GM19452 (cell line): Measurements from ENCODE around the gene IER3IP1.
"Not testable (repeated sequence)": the region's sequence is repeated elsewhere in the genome, so short reads cannot be mapped to it uniquely, and the experiment has no call there.

Source experiments
- ATAC-seq: cut with Tn5 transposase; IDR thresholded peaks from one replicate; pipeline ENCODE4 v1.9.1; 2021; ENCODE audit not compliant: unreplicated experiment

Gene IER3IP1

DNA sequence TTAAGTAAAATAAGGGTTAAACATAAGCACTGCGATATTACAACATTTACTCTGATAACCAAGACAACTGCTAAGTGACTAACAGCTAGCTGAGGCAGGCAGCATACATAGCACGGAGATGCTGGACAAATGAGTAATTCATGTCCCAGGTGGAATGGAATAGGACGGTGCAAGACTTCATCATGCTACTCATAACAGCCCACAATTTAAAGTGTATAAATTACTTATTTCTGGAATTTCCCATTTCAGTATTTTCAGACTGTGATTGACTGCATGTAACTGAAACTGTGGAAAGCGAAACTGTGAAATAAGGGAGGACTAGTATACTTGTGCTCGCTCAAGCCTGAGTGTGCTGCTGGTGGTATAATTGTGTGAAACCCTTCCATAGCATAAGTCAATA is 12.9 kb downstream of the IER3IP1 start:
- peak; percentile 85 for ATAC-seq

DNA sequence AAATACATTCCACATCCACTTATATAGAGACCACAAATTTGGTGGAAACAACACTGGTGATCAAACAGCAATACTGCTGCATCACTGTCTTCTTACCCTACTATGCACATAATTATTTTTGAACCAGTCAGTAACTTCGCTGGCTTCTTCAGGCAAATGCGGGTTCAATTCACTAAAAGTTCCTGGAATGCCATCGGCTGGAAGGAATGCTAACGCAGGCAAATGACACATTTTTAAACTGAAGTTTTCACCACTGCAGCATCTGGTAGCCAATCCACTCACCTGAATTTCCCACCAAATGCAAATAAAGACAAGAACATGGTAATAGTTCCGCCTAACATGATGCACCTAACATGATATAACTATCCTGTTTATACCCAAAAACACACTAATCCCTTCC is 15.9 kb downstream of the IER3IP1 start:
- no peak for ATAC-seq

DNA sequence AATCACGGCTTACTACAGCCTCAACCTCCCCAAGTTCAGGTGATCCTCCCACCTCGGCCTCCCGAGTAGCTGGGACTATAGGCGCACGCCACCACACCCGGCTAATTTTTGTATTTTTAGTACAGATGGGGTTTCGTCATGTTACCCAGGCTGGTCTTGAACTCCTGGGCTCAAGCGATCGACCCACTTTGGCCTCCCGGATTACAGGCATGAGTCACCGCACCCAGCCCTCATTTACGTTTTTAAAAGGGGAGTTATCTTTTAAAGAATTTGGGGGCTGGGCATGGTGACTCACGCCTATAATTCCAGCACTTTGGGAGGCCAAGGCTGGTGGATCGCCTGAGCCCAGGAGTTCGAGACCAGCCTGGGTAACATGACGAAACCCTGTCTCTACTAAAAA is 17.8 kb downstream of the IER3IP1 start:
- not testable (repeated sequence) for ATAC-seq

DNA sequence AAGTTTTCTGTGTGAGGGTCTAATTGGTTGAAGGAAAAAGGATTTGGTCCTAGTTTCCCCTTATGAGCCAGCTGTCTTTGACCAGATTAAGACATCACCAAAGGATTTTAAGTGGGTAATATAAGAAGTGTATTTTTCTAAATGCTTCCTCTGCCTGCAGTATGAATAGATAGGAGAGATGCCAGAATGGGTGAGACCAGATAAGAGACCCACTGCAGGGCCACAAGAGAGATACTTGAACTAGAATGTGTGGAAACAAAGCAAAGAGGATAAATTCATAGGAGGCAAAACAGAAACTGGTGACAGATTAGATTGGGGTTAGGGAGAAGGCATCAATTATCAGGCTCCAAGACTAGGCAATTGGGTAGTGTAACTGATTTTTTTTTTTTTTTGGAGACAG is 24.7 kb downstream of the IER3IP1 start:
- ATAC-seq = no peak

DNA sequence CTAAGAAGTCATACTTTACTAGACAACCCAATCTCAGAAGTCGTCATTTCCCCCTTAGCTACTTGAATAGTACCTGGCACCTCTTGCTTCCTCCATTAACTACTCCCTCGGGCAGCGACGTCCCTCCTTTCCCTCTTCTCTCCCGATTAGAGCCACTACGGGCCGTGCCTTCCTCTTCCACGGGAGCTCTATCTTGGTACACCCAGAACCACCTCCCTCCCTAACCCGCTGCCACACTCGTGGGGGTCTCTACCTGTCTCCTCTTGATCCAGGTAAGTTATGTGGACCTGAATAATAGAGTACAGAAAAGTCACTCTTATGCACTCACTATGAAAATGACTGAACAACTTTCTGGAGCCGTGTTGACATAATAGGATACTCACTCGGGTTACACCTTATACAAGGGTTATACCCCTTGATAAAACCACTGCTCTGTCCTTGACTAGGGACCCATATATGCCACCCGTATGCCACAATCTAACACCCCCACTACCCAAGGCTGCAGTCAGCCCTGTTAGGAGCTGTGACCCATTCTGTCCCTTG is 25.3 kb downstream of the IER3IP1 start:
- no peak for ATAC-seq

DNA sequence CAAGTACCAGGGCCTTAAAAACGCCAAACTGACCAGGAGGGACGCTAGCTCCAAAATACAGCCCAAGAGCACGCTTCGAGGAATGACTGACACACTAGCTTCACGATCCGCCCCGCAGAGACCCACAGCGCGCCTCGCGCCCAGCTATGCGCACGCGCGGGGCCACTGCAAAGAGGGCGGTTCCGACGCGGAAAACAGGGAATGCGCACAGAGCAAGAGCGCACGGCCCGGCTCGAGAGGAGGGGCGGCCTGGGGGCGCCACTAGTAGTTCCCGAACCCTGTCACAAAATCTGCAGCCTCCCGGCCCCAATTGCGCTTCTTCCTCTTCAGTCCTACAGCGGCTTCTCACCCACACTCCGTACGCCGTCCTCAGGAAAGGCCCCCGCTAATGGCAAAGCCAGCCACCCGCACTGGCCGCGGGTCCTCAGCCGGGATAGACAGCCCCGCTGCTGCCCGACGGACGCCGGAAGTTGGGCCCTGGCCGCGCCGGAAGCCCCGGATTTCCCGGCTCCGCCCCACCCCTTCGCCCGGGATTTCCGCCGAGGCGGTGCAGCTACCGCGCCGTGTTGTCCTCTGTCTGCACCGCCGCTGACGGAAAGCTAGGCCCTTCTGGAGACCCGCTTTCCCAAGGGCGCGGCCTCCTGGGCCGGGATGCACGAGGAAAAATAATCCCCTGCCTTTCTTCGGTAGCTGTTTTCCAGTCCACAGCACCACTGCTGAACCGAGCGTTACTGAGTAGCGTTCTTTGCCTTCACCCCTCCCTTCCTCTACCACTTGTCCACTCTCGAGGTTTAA is 25.9 kb downstream of the IER3IP1 start, which contains the start of gene HDHD2:
HDHD2 (minus strand) TSS at position 472 of the 795 bp plus-strand sequence. CDS start 14,061 bp downstream, outside the sequence.
- ATAC-seq = peak; percentile 88

DNA sequence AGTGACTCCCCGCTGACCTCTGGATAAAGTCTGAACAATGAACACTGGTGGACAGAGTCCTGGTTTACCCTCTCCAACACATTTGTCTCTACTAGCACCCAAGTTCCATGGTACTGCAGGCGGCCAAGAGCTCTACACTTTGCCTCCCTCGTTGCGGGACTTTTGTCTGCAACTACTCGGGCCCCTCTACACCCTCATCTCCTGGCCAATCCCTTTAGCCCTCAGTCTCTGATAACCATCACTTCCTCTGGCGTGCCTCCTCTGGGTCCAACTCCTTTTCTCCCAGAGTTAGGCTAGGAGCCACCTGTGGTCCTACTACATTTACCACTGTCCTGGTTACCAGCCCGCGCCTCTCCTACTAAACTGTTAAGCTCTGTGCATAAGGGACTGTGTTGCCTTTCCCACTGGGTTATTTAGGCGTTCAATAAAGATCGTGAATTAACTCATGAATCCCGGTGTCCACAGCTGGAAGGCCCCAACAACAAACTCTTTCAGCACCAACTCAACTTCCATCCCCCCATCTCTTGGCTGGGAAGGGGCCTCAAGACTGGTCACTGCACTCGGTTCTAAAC is 26.6 kb downstream of the IER3IP1 start:
- no peak for ATAC-seq

DNA sequence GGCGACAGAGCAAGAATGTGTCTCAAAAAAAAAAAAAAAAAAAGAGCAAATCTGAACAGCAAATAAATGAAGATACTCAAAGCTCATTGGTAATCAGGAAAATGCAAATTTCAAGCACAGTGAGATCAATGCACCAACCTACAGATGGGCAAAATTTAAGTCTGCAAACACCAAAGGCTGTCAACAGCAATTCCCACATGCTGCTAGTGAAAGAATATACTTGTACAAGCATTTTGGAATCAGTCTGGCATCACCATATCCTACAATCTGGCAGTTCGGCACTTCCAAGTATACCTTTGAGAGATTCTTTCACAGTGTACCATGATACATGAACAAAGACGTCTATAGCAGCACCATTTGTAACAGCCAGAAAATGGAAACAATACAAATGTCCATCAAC is 30.0 kb downstream of the IER3IP1 start:
- ATAC-seq = no peak

DNA sequence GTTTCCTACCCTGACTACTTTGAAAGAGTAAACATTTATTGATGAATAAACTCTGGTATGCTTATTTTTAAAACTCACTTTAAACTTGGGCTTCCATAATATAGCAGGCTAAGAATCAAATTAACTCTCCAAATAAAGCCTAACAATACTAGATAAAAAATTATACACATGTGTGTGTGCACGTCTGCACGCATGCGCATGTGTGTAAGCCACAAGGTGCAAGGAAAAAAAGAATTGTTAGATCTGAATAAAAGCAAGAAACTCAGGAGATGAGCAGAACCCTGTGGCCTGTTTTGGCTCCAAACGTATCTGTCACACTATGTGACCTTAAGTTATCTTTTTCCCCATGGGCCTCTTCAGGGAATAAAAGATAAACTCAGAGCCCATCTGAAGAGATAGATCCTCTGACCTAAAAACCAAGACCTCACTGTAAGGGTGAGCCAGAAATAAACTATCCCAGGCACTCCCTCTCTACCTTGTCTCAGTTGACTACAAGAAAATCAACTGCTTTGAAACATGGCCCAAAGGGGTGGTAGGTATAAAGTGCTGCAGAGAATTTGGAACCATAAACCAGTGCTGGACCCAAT is 32.2 kb downstream of the IER3IP1 start:
- ATAC-seq = no peak

DNA sequence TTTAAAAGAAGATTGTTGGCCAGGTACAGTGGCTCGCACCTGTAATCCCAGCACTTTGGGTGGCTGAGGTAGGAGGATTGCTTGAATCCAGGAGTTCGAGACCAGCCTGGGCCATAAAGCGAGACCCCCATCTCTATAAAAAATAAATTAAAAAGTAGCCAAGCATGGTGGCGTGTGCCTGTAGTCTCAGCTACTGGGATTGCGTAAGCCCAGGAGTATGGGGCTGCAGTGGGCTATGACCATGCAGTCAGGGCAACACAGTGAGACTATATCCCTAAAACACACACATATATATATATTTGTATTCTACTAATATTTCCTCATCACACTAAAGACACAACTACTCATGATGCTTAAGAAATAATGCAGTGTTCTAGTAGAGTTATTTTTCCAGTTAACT is 33.0 kb downstream of the IER3IP1 start:
- no peak for ATAC-seq

DNA sequence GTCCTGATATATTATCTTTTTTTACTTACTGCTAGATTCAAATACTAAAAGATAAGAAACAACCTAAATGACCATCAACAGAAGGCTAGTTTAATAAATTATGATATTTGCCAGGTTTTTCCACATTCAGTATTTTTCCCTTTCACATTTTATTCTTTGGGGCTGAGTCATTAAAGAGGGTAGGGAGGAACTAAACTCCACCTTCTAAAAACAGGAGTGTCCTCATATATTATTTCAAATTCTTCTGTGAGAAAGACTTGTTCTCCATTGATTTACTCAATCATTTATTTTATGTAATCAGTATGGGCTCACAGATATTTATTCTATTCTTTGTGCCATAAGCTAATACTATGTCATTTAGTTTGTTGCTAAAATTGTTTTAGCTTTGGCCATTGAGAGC is 34.9 kb downstream of the IER3IP1 start:
- ATAC-seq = no peak

DNA sequence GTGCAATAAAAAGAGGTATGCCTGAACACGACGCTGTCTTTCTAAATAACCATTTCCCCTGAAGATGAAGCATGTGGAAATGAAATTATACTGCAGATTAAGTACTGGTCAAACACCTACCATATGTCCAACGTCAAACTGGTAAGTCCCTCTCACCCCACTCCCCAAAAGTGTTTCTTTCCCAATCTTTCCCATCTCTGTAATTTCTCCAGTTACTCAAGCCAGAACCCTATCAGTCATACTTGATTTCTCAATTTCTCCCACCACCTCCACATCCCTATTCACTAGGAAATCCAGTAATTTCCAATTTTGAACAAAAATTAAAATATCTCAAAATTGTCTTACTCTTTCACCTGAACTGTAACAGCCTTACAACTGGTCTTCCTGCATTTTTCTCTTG is 55.0 kb downstream of the IER3IP1 start:
- ATAC-seq = no peak

DNA sequence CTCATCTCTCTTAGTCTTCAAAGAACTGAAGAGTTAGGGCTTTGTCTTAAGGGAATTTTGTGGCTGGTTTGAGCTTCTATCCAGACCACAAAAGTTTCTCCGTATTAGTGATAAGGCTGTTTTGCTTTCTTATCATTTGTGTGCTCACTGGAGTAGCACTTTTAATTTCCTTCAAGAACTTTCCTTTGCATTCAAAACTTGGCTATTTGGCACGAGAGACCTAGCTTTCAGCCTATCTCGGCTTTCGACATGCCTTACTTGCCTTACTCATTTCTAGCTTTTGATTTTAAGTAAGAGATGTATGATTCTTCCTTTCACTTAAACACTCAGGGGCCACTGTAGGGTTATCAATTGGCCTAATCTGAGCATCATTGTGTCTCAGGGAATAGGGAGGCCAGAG is 55.7 kb downstream of the IER3IP1 start:
- peak; percentile 85 for ATAC-seq

DNA sequence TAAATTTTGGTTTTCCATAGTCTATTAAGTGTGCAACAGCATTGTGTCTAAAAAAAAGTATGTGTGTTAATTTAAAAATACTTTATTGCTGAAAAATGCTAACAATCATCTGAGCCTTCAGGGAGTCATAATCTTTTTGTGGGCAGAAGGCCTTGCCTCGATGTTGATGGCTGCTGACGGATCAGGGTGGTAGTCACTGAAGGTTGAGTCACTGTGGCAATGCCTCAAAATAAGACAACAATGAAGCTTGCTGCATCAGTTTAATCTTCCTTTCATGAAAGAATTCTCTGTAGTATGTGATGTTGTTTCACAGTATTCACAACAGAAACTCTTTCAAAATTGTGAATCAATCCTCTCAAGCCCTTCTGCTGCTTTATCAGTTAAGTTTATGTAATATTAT is 57.2 kb downstream of the IER3IP1 start:
- no peak for ATAC-seq

DNA sequence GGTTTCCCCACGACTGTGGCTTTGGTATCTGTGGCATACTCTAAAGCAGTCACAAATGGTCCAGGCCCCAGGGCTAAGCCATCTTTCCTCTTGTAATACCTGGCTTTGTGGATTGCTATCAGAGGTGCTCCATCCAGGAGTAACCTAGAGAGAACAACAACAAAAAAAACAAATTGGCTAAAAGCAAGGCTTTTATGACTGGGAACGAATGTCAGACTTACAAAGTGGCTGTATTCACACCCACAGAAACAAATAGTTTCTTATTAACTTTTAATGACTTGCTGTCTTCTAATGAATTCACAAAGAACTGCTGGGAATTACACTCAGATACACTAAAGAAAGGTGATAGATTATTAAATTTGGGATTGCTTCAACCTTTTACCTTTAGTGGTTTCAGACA is 61.0 kb downstream of the IER3IP1 start:
- no peak for ATAC-seq

DNA sequence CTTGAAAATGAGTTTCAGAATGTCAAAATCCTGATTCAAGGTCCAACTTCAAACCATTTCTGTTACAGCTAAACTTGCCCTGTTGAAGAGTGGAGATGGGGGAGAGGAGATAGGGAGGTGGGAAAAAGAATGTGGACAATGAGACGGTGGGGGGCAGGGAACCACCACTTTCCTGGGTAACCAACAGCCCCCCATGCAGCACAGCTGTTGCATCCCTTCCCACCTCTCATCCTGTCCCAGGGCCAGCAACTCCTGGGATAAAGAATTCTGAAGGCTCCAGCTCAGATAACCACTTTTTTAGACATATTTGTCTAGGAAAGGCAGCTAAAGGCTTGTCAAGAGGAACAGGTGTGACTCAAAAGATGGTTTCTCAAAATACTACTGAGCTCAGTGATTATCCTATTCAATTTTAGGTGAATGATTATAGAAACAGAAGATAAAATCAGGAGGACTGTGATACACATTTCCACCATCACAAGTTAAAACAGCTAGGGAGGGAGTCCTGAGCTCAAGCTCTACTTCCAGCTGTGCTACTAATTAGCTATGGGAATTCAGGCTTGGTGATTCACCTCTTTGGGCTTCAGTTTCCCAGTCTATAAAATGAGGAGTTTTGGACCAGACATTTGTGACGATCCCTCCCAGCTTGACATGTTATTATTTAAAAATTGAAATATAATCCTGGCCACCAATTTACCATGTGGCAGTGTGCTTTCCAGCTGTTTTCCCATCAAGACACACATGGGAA is 62.2 kb downstream of the IER3IP1 start:
- ATAC-seq = no peak

DNA sequence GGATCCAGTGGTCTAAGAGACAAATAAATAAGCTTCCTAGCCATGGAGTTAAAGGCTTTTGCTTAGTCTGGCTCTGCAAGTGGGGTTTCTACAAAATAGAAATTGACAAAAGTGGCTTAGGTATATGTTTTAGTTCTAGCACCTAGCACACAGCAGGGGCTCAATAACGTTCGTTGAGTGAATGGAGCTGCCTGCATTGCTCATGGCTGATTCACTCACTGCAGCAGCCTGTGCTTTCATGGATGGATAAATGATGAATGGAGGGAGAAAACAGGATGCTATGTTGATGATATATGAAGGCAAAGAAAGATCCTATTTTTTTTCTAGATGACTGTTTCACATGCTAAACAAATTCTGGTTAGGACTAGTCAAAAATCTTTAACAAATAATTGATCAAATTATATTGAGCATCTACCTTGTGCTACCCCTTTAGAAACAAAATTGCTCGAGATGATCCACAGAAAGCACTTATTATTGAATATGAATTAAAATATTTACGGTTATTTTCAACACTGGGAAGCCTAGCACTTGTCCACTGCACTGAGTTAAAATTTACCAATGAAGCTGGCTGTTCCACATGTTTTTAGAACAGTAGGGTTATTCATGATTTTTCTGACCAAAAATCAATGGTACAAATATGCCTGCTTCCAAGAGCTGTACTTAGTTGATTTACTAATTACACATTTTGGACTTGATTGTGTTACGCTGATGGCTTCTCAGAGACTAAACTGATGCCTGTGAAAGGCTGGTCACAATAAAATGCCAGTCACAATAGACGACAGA is 65.5 kb downstream of the IER3IP1 start:
- no peak for ATAC-seq

DNA sequence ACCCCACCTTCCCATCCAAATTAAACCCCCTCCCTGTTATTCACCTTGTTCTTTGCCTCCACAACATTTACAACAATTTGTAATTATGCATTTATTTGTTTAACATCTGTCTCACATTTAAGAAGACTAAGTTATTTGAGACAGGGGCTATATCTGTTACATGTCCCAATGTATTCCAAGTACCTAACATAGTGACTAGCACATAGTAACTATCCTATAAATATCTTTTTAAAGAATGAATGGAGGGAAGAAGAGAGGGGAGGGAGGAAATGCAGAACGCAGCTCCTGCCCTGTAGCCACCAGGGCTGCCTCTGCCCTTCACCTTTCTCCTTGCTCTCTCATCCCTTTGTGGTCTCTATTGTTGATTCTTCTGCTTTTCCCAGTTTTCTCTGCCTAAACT is 66.4 kb downstream of the IER3IP1 start:
- no peak for ATAC-seq

DNA sequence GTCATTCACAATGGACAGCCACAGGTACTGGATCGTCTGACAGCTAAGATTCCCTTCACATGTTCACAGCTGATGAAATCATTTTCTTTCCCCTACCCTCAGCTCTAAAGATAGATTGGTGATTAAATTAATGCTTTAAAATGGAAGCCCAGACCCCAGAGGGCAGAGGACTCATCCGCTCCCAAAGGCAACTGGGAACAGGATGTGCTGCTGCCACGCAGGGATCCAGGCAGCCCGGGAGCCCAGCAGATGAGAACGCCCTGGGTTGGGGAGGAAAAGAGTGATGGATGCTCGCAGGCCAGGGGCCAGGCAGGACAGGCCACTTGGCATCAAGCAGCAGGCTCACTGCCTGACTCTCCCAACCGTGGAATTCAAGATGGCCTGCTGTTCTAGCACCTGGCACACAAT is 67.2 kb downstream of the IER3IP1 start:
- no peak for ATAC-seq

DNA sequence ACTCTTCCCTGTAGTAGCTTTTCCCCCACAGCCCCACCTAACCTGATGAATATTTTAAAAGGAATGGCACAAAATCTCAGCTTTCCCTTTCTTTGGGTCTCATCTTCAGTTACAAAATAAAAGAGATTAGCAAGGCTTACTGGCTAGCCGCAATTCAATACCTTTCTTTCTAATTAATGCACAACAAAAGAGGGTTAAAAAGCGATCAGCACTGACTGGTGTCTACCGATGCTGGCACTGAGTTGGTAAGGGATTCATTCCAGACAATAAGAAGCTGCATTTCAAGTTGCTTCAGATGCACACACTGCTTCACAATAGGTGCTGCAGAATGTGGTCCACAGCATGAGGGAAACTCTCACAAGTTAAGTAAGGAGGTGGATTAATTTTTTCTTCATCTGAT is 67.8 kb downstream of the IER3IP1 start:
- ATAC-seq = no peak
